CD8-positive, alpha-beta memory T cell (primary cell): ENCODE data around the gene DRAM1. TPM values are rescaled to one million over a fixed set of nuclear protein-coding genes. Genes with fewer than 3 reads are reported as not detected.
A peak's percentile ranks its signal among the peaks of the same experiment; 100 is the strongest.

ENCODE experiments used
- CTCF ChIA-PET: fragments of 350-600 bp; sonication (Branson Sonifier 250); formaldehyde crosslinking; loops from one replicate; lab custom pipeline; 2021; ENCODE audit warnings: antibody characterized with exemption; lab: Charles Lee
- POLR2A ChIA-PET: fragments of 350-600 bp; sonication (Branson Sonifier 250); formaldehyde crosslinking; loops from one replicate; lab custom pipeline; 2021; ENCODE audit warnings: antibody characterized with exemption; lab: Charles Lee
- DNase-seq, 5 donors: peaks; one replicate each; pipeline versions ENCODE4 v3.0.0 to v3.0.0-alpha.2; 2020 to 2022; ENCODE audit warnings: mixed read lengths in 1 of 5
- H3K27ac ChIP-seq: one replicate; pipeline ENCODE4 v1.7.0; 2013; ENCODE audit warnings: low read depth, mild to moderate bottlenecking, low read length, moderate library complexity
- H3K27me3 ChIP-seq: 2 replicates; pipeline ENCODE4 v1.7.0; 2013; ENCODE audit warnings: low read length, mild to moderate bottlenecking; ENCODE audit not compliant: insufficient read depth, poor library complexity, severe bottlenecking
- H3K36me3 ChIP-seq: 2 replicates; pipeline ENCODE4 v1.7.0; 2013; ENCODE audit warnings: mild to moderate bottlenecking, low read length, moderate library complexity; ENCODE audit not compliant: insufficient read depth
- H3K4me1 ChIP-seq: 2 replicates; pipeline ENCODE4 v1.7.0; 2013; ENCODE audit warnings: mild to moderate bottlenecking, low read length, moderate library complexity; ENCODE audit not compliant: insufficient read depth
- H3K4me3 ChIP-seq: 2 replicates; pipeline ENCODE4 v1.7.0; 2013; ENCODE audit warnings: mild to moderate bottlenecking, low read length
- H3K9me3 ChIP-seq: 2 replicates; pipeline ENCODE4 v1.7.0; 2013; ENCODE audit warnings: mild to moderate bottlenecking, low read length
- H3K27ac Mint-ChIP-seq, 8 donors: one replicate each; pipeline ENCODE4 v1.8.0; 2020 to 2021; ENCODE audit warnings: mixed read lengths in 8 of 8, mild to moderate bottlenecking in 6 of 8, inconsistent platforms in 3 of 8, moderate library complexity in 3 of 8
- H3K27me3 Mint-ChIP-seq, 2 donors: one replicate each; pipeline ENCODE4 v1.8.0; 2020 to 2021; ENCODE audit warnings: mixed read lengths in 2 of 2, mild to moderate bottlenecking in 1 of 2, moderate library complexity in 1 of 2
- H3K36me3 Mint-ChIP-seq, 3 donors: one replicate each; pipeline ENCODE4 v1.8.0; 2020 to 2021; ENCODE audit warnings: mixed read lengths in 3 of 3, inconsistent platforms in 1 of 3, mild to moderate bottlenecking in 1 of 3
- H3K4me1 Mint-ChIP-seq, 3 donors: one replicate each; pipeline ENCODE4 v1.8.0; 2020 to 2021; ENCODE audit warnings: mixed read lengths in 3 of 3, inconsistent platforms in 1 of 3, mild to moderate bottlenecking in 1 of 3
- H3K4me3 Mint-ChIP-seq, 7 donors: one replicate each; pipeline ENCODE4 v1.8.0; 2020 to 2021; ENCODE audit warnings: mixed read lengths in 7 of 7, mild to moderate bottlenecking in 6 of 7, moderate library complexity in 4 of 7, inconsistent platforms in 2 of 7
- H3K9me3 Mint-ChIP-seq, 5 donors: one replicate each; pipeline ENCODE4 v1.8.0; 2020 to 2022; ENCODE audit warnings: mixed read lengths in 5 of 5, mild to moderate bottlenecking in 3 of 5, moderate library complexity in 2 of 5, inconsistent platforms in 1 of 5
- polyA plus RNA-seq: library from polyadenylated mRNA; unstranded; fragments of 300-500 nt; fragmentation: Illumina TruSeq; gene quantifications from one replicate; pipeline ENCODE4 v1.2.3, GENCODE V29; 2021
- total RNA-seq, 2 experiments: library from RNA; stranded (reverse); gene quantifications; one replicate each; pipeline ENCODE4 v1.2.3, GENCODE V29; 2021

The DRAM1 gene
- total and polyA plus RNA-seq, 3 experiments from 2014 or later = 5.5 to 9.7 (median 8.9) TPM

- H3K4me1 Mint-ChIP-seq = peaks cover 0 to 7% (median 1%) of the 10 kb centered on the region in 3 donors
- H3K36me3 Mint-ChIP-seq = no peaks in the 10 kb centered on the region
- ChIA-PET CTCF (interaction anchor here (0.9 to 1.5 kb wide), 4 partner anchors 27 to 1608 kb away, joined by 3 to 4 read pairs (median 4); no protein-coding TSS in a partner anchor), POLR2A (no interaction called here)
- Histone ChIP-seq H3K36me3 (no peaks in the 10 kb centered on the region), H3K4me3 (no peak overlapping the region), H3K27me3 (peaks cover 3% of the 10 kb centered on the region), H3K27ac (no peak overlapping the region), H3K4me1 (no peaks in the 10 kb centered on the region), H3K9me3 (no peaks in the 10 kb centered on the region)
- no peak overlapping the region for H3K4me3 Mint-ChIP-seq
- DNase-seq = peak; percentile 26 to 65 (median 42)
- no peaks in the 10 kb centered on the region for H3K9me3 Mint-ChIP-seq
- H3K27ac Mint-ChIP-seq = peak overlapping the region in 1 of 8 donors; percentile 58
- peaks cover 4 to 10% of the 10 kb centered on the region in 2 donors for H3K27me3 Mint-ChIP-seq
Measured at GRCh38 chr12:101939856-101940265, 62.5 kb downstream of the DRAM1 start.

- H3K27me3 ChIP-seq = peaks cover 3% of the 10 kb centered on the region
- H3K36me3 ChIP-seq = no peaks in the 10 kb centered on the region
- Mint-ChIP-seq H3K4me3 (no peak overlapping the region), H3K9me3 (no peaks in the 10 kb centered on the region), H3K27me3 (peaks cover 4 to 12% of the 10 kb centered on the region in 2 donors), H3K4me1 (peaks cover 0 to 7% (median 1%) of the 10 kb centered on the region in 3 donors), H3K36me3 (no peaks in the 10 kb centered on the region), H3K27ac (no peak overlapping the region)
- no peak overlapping the region for H3K4me3 ChIP-seq
- H3K27ac ChIP-seq = no peak overlapping the region
- POLR2A ChIA-PET = no interaction called here
- no peaks in the 10 kb centered on the region for H3K9me3 ChIP-seq
- H3K4me1 ChIP-seq = no peaks in the 10 kb centered on the region
- DNase-seq = no peak
- CTCF ChIA-PET = interaction anchor here (0.9 to 1.6 kb wide), 7 partner anchors 14 to 1607 kb away, joined by 3 to 4 read pairs (median 3); no protein-coding TSS in a partner anchor
Measured at GRCh38 chr12:101940400-101940950, 63.1 kb downstream of the DRAM1 start.

- H3K27me3 Mint-ChIP-seq = peaks cover 4 to 12% of the 10 kb centered on the region in 2 donors
- H3K27ac Mint-ChIP-seq = peak overlapping the region in 2 of 8 donors; percentile 3 to 57
- peaks cover 3% of the 10 kb centered on the region for H3K27me3 ChIP-seq
- H3K9me3 Mint-ChIP-seq = no peaks in the 10 kb centered on the region
- DNase-seq = no peak
- CTCF ChIA-PET = interaction anchor here (0.9 to 1.6 kb wide), 6 partner anchors 13 to 543 kb away, joined by 3 to 6 read pairs (median 4); no protein-coding TSS in a partner anchor
- H3K27ac ChIP-seq = no peak overlapping the region
- no peaks in the 10 kb centered on the region for H3K36me3 Mint-ChIP-seq
- no peak overlapping the region for H3K4me3 Mint-ChIP-seq
- H3K4me3 ChIP-seq = no peak overlapping the region
- POLR2A ChIA-PET = no interaction called here
- no peaks in the 10 kb centered on the region for H3K9me3 ChIP-seq
- no peaks in the 10 kb centered on the region for H3K4me1 ChIP-seq
- H3K4me1 Mint-ChIP-seq = peaks cover 0 to 3% (median 1%) of the 10 kb centered on the region in 3 donors
- no peaks in the 10 kb centered on the region for H3K36me3 ChIP-seq
Measured at GRCh38 chr12:101941306-101942249, 64.2 kb downstream of the DRAM1 start.

- ChIA-PET CTCF (interaction anchor here (0.9 to 1.6 kb wide), 4 partner anchors 13 to 542 kb away, joined by 3 to 6 read pairs (median 4); no protein-coding TSS in a partner anchor), POLR2A (no interaction called here)
- Histone ChIP-seq H3K4me3 (no peak overlapping the region), H3K4me1 (no peaks in the 10 kb centered on the region), H3K27me3 (peaks cover 3% of the 10 kb centered on the region), H3K9me3 (no peaks in the 10 kb centered on the region), H3K36me3 (no peaks in the 10 kb centered on the region), H3K27ac (no peak overlapping the region)
- Mint-ChIP-seq H3K4me3 (no peak overlapping the region), H3K27me3 (peaks cover 4 to 12% of the 10 kb centered on the region in 2 donors), H3K9me3 (no peaks in the 10 kb centered on the region), H3K4me1 (peaks cover 0 to 3% (median 1%) of the 10 kb centered on the region in 3 donors), H3K27ac (peak overlapping the region in 1 of 8 donors; percentile 3), H3K36me3 (no peaks in the 10 kb centered on the region)
- DNase-seq = no peak
Measured at GRCh38 chr12:101942250-101942605, 64.8 kb downstream of the DRAM1 start.

- CTCF ChIA-PET = interaction anchor here (1.0 to 1.5 kb wide), 3 partner anchors 9 to 539 kb away, joined by 3 to 6 read pairs (median 3); no protein-coding TSS in a partner anchor
- H3K27ac Mint-ChIP-seq = no peak overlapping the region
Measured at GRCh38 chr12:101945369-101946232, 68.2 kb downstream of the DRAM1 start.

GRCh38 chr12:101946233-101946611, 68.8 kb downstream of the DRAM1 start:
- no peak for DNase-seq
- Mint-ChIP-seq H3K4me1 (no peaks in the 10 kb centered on the region), H3K4me3 (no peak overlapping the region), H3K27ac (no peak overlapping the region), H3K9me3 (no peaks in the 10 kb centered on the region), H3K27me3 (peaks cover 0 to 4% of the 10 kb centered on the region in 2 donors), H3K36me3 (no peaks in the 10 kb centered on the region)
- CTCF ChIA-PET = no interaction called here
- H3K36me3 ChIP-seq = no peaks in the 10 kb centered on the region
- no peak overlapping the region for H3K27ac ChIP-seq
- peaks cover 3% of the 10 kb centered on the region for H3K27me3 ChIP-seq
- H3K4me3 ChIP-seq = no peak overlapping the region
- POLR2A ChIA-PET = interaction anchor here (0.6 kb wide), 1 partner anchor 18 kb away, joined by 4 read pairs; no protein-coding TSS in a partner anchor
- no peaks in the 10 kb centered on the region for H3K9me3 ChIP-seq
- H3K4me1 ChIP-seq = no peaks in the 10 kb centered on the region

More at GRCh38 chr12:101945369-101946232, 68.2 kb downstream of the DRAM1 start:
- Histone ChIP-seq H3K27ac (no peak overlapping the region), H3K9me3 (no peaks in the 10 kb centered on the region), H3K27me3 (peaks cover 3% of the 10 kb centered on the region), H3K4me1 (no peaks in the 10 kb centered on the region), H3K4me3 (no peak overlapping the region), H3K36me3 (no peaks in the 10 kb centered on the region)
- Mint-ChIP-seq H3K27me3 (peaks cover 0 to 4% of the 10 kb centered on the region in 2 donors), H3K4me1 (no peaks in the 10 kb centered on the region), H3K9me3 (no peaks in the 10 kb centered on the region), H3K36me3 (no peaks in the 10 kb centered on the region), H3K4me3 (no peak overlapping the region)
- no peak for DNase-seq
- POLR2A ChIA-PET = interaction anchor here (0.6 kb wide), 1 partner anchor 18 kb away, joined by 4 read pairs; no protein-coding TSS in a partner anchor

GRCh38 chr12:101947316-101947715, 69.9 kb downstream of the DRAM1 start:
- Histone ChIP-seq H3K4me1 (no peaks in the 10 kb centered on the region), H3K36me3 (no peaks in the 10 kb centered on the region), H3K27ac (no peak overlapping the region), H3K9me3 (no peaks in the 10 kb centered on the region), H3K27me3 (no peaks in the 10 kb centered on the region), H3K4me3 (no peak overlapping the region)
- peaks cover 3 to 4% of the 10 kb centered on the region in 2 donors for H3K27me3 Mint-ChIP-seq
- H3K36me3 Mint-ChIP-seq = no peaks in the 10 kb centered on the region
- H3K27ac Mint-ChIP-seq = no peak overlapping the region
- no peaks in the 10 kb centered on the region for H3K4me1 Mint-ChIP-seq
- H3K9me3 Mint-ChIP-seq = no peaks in the 10 kb centered on the region
- ChIA-PET POLR2A (no interaction called here), CTCF (no interaction called here)
- DNase-seq = no peak
- no peak overlapping the region for H3K4me3 Mint-ChIP-seq
